Activated CD8-positive, alpha-beta memory T cell treated with anti-CD3 and anti-CD28 coated beads, Interleukin-2, amount 50 U/mL, for 48 hours (primary cell): ENCODE results near the gene DNM3.
"Not testable (repeated sequence)": the region's sequence is repeated elsewhere in the genome, so short reads cannot be mapped to it uniquely, and the experiment has no call there.

ENCODE experiments used
- DNase-seq: peaks from one replicate; pipeline ENCODE4 v3.0.0-alpha.2; 2020

DNM3 gene

DNA sequence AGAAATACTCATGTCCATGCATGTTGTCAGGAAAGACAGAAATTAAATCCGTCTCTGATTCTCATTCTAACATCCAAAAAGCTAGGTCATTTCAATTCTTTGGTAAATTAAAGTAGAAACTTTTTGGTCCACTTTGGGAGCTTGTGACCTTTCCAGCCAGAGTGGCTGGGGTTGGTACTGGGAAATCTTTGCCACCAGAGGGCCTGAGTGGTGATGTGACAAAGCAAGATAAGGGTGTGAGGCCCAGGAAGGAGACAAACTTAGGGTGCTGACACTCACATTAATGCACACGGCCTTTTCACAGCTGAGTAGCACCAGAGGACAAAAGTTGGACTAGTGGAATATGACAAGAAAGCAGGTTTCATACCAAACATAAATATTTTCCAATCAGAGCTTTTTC lies 144.3 kb downstream of the DNM3 start:
- DNase-seq, result no peak

DNA sequence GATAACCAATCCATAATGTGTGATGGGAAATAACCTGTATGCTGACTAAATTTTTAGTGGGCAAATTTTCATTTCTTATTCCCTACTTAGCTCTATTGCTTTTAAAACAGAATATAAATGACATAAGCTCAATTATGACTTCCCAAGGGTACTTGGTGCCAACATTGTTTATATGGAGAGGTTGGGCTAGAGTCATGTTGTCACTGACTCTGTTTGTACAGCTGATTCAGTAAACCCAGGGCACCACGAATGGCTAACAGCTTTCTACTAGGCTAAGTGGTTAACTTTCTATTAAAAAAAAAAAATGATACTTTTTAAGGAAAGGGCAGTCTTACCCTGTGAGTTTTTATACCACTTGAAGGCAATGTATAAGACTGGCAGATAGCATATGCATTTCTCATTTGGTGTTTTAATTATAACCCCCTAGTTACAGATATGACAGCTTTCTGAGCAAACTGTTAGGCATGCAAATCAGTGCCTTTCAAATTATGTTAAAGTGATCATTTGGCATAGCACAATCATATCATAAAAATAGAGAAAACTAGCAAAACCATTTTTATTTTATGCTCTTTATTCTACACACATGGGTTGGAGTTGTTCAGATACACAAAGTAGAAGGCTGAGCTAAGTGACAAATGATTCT lies 147.1 kb downstream of the DNM3 start:
- DNase-seq, result no peak

DNA sequence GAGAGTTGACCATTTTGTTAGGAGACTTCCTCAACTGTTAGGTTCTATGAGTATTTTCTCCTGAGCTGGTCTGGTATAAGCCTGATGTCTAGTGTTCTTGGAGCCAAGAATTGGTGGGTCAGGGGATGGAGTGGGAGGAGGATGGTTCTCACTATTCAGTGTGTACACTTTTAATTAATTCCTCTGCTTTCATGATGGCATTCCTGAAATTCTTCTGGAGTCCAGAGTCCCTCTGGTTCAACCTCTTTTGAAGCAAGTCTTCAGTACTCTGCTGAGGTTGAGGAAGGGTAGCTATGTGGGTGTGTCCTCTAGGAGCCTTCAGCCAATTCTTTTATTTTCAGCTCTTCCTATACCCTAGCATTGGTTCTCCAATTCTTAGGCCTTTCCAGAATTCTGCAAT lies 149.1 kb downstream of the DNM3 start:
- DNase-seq, result no peak

DNA sequence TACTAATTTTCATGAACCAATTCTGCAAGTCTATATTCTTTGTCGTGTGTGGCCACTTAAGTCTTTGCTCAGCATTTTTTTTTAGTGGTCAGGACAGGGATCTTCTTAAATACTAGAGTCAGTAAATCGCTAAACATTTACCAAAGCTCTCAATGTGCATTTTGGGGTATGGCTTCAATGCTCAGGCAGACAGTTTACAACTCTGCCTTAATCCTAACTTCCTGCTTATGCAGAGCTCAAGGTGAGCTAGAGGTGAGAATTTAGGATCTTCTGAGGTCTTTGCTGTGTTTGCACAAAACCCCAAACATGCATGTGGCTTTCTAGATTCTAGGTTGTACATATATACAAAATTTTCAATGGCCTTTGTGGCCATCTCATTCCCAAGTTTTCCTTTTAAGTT lies 153.0 kb downstream of the DNM3 start:
- no peak for DNase-seq

DNA sequence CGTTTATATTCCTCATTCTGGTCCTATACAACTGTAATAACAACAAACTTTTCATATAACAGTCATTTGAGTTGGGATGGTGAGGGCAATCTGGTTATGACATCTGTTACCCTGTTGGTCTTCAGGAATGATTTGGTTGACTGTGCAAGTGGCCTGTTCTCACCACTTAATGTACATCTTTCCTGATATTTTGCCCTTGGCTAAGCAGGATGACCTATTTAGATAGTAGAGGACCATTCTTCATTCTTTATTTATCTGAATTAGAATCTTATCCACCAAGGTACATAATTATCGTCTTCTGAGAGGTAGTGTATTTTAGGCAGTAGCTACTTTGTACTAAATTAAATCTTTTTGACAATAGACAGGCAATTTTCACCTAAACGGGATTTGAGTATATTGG lies 154.3 kb downstream of the DNM3 start:
- DNase-seq, result no peak

DNA sequence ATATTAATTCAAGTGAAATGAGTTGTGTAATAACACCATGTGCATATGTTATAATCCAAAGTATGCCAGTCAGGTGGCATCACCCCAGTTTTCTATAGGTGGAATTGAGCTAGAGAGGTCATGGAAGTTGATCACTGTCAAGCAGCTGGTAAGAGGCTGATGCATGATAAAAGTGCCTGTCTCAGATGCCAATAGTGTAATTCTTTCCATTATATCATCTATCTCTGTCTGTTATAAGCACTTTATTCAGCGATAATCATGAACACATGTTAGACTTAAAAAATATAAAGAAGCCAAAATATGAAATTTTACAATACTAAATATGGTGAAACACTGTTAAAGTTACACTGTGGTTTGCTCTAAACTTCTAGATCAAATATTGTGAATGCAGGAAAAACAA lies 156.6 kb downstream of the DNM3 start:
- no peak for DNase-seq

DNA sequence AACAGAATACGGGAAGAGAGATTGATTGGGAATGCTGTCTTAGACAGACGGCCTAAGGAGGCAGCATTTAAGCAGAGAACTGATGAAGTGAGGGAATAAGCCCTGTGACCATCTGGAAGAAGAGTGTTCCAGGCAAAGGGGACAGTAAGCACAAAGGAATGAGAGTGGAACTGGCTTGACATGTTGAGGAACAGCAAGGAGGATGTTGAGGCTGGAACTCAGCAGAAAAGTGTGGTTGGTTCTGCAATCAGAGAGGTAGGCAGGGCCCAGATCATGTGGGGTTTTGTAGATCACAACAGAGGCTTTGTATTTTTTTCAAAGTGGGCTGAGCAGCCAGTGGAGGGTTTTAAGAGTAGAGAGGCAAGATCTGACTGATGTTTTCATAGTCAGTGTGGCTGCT lies 157.4 kb downstream of the DNM3 start:
- no peak for DNase-seq

DNA sequence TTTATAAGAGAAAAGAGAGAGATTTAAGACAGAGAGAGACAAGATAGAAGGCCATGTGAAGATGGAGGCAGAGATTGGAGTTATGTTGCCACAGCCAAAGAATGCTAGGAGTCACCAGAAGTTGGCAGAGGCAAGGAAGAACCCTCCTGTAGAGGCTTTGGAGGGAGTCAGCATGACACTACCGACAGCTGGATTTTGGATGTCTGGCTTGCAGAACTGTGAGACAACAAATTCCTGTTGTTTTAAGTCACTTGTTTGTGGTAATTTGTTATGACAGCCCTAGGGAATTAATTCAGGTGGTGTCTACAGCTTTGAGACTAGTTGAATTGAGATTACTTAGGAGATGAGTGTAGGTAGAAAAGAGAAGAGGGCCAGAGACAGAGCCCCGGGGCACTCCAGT lies 158.5 kb downstream of the DNM3 start:
- DNase-seq, result no peak

DNA sequence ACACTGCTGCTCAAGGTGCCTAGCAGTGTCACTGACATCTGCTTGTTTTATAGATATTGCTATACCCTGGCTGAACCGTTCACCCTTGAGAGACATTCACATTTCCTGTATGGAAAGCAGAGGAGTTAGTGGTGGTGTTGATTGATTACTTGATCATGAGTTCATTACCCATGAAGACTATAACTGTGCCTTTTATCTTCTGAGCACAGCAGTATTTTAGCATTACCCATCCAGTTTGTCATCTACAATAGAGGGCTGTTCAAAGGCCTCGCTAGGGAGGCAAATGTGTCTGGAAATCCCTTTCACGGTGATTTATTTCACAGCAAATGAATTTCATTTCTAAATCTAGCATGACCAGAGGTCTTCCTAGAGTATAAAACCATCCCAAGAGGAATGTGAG lies 160.0 kb downstream of the DNM3 start:
- no peak for DNase-seq

DNA sequence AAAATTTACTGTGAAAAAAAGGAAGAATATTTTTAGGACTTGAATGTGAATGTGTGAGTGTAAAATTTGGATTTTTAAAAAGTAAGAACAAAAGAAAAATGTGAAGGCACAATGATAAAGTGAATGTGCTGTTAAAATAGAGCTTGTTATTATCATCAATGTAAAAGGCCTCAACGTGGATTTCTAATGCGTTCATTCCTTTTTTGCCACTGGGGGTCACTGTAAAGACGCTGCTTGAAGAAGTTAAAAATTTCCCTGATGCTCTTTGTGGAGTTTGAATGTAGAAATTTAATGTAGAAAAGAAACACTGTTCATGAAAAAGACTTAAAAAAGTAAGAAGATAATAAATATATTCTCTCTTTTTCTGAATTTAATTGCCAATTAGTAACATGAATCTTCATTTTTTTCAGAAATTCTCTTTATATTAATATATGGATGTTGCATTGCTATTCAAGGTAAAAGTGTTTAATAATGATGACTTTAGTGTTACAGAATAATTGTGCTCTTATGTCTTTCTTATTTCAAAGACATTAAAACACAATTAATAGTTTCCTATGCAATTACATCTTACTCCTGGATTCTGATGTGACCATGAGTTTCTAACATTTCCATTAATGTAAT lies 161.5 kb downstream of the DNM3 start:
- DNase-seq, result no peak

DNA sequence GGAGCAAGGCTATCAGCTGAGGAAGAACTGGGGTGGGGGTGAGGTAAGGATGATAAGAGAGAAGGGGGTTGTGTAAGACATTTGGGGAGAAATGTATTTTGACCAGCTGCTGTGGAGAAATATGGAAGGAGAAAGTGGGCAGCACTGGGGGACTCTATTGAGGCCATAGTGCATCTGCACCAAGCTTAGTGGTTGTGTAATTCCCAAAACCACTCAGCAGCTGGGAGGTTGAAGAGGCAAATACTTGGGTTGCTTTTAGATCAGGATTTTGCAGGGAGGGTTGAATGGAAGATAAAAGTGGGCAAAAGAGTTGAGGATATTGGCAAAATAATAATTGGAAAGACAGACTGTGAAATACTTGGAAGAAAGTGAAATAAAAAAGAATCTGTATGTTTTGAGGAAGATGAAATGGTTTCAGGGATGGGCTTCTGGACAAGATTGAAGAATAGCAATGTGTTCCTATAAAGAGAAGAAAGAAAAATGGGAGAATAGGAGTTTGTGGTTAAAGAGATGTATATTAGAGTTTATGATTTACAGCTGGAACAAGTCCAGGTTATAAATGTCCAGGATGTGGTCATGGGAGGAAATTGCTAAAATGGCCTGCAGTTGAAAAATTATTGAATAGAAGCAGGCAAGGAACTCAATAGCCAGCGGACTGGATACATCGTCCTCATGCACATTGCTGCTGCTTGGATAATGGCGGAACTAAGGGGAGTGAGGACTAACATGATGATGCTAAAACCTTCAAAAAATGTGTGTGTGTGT lies 162.7 kb downstream of the DNM3 start:
- DNase-seq, result no peak

DNA sequence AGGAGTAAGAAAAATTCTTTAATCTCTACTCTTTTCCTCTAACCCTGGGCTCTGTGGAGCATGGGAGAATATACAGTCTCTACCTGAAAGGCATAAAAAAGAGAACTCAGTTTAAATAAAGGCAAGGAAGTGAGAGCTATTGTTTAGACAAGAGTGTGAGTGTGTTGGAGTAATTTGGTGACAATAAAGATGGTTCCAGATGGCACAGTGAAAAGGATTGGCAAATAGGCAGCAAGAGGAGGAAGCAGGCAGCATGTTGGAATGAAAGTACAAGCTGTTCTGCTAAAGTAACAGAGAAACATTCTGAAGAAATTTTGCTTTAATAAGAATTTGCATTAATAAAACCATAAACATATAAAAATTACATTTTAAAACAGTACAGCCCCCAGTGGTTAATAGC lies 163.4 kb downstream of the DNM3 start:
- no peak for DNase-seq

DNA sequence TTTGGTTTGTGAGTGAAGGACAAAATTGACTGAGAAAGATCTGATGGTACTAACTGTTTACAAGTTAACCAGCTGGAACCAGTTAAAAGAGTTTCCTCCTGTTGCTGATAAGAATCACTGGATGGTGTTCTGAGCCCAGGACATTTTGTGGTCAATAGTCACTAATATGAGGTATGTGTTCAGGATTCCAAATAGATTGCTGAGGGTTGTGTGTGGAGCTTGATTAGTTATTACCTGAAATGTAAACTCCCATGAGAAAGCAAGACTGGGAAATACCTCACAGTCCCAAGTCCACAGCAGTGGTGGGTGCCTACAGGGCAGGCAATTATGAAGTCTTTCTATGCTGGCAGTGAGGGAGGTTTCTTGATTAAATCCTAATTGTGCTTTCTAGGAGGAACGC lies 164.6 kb downstream of the DNM3 start:
- DNase-seq, result no peak

DNA sequence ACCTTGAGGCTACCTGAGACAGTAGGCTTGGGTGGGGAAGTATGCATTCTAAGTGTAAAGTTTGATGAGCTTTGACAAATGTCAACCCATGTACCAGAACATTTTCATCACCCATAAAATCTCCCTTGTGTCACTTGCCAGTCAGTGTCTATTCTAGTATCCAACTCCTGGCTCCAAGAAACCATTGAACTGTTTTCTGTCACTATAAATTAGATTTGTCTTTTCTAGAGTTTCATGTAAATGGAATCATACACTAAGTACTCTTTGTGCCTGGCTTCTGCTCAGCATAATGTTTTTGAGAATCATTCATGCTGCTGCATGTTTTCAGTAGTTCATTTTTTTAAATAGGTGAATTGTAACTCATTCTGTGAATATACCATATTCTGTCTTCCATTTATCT lies 165.4 kb downstream of the DNM3 start:
- no peak for DNase-seq

DNA sequence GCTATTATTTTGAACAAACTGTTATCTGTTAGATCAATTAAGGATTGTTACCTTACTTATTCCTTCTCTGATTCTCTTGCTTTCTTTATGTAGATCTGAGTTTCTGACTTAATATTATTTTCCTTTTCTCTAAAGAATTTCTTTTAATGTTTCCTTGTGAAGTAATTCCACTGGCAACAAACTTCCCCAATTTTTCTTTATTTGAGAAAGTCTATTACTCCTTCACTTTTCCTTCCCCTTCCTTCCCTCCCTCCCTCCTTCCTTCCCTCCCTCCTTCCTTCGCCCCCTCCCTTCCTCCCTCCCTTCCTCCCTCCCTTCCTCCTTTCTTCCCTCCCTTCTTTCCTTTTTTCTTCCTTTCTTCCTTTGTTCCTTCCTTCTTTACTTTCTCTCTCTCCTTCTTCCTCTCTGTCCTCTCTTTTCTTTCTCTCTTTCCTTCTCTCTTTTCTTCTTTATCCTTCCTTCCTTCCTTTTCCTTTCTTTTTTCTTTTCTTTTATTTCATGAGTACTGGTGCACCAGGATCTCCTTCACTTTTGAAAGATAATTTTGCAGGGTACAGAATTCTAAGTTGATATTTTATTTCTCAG lies 177.5 kb downstream of the DNM3 start:
- DNase-seq, result no peak

DNA sequence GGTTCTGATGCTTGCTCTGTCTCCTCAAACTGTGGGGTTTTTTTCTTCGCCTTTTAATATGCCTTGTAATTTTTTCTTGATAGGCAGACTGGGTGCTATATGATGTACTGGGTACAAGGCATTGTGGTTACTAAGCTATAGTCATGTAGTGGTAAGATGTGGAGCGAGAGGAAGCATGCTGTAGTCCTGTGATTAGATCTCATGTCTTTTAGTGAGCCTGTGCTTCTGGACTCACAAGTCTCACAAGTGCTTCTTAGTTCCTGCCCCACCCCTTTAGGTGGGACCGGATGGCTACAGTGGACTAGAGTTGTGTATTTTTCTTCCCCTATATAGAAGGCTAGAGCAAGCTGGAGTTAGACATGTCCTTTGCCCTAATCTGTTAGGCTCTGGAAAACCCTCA lies 178.7 kb downstream of the DNM3 start:
- no peak for DNase-seq

DNA sequence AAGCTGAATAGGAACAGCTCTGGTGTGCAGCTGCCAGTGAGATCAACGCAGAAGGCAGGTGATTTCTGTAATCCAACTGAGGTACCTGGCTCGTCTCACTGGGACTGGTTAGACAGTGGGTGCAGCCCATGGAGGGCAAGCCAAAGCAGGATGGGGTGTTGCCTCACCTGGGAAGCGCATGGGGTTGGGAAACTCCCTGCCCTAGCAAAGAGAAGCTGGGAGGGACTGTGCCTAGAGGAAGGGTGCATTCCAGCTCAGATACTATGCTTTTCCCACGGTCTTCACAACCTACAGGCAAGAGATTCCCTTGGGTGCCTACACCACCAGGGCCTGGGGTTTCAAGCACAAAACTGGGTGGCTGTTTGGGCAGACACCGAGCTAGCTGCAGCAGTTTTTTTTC lies 183.2 kb downstream of the DNM3 start:
- no peak for DNase-seq

DNA sequence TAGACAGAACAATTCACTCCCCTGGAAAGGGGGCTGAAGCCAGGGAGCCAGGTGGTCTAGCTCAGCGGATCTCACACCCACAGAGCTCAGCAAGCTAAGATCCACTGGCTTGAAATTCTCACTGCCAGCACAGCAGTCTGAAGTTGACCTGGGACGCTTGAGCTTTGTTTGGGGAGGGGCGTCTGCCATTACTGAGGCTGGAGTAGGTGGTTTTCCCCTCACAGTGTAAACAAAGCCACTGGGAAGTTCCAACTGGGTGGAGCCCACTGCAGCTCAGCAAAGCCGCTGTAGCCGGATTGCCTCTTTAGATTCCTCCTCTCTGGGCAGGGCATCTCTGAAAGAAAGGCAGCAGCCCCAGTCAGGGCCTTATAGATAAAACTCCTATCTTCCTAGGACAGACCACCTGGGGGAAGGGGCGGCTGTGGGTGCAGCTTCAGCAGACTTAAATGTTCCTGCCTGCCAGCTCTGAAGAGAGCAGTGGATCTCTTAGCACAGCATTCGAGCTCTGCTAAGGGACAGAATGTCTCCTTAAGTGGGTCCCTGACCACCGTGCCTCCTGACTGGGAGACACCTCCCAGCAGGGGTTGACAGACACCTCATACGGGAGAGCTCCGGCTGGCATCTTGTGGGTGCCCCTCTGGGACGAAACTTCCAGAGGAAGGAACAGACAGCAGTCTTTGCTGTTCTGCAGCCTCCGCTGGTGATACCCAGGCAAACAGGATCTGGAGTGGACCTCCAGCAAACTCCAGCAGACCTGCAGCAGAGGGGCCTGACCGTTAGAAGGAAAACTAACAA lies 183.8 kb downstream of the DNM3 start:
- not testable (repeated sequence) for DNase-seq

DNA sequence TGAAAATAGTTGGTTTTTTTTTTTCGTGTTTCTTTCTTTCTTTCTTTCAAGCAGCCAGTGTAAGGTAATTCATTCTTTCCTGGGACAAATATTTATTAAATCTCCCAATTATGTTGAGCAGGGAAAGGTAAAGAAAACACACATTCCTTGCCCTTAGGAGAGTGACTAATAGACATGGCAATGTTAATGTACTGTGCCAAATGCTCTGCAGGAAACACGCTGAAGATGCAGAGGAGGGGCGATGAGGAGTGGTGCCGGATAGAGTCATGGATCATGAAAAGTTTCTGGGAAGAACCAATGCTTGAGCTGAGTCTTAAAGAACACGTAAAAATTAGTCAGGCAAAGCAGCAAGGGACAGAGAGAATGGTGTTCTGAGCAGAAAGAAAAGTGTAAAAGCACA lies 199.2 kb downstream of the DNM3 start:
- DNase-seq, result no peak

DNA sequence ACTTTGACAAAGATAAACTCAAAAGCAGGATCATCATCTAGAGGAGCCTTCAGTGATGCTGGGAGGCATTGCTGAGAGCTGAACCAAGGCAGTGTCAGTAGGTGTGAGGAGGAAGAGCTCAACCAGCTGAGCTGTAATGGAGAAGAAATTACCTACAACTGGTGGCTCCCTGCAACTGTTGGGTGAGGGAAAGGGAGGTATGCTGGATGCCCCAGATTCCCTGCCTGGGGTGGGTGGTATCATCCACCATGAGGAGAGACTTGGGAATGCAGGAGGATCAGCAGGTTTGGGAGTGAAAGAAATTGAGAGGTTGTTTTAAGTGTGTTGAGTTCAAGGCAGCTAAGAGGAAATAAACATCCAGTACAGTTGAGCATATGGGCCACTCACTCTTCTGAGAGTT lies 199.8 kb downstream of the DNM3 start:
- DNase-seq, result no peak

DNA sequence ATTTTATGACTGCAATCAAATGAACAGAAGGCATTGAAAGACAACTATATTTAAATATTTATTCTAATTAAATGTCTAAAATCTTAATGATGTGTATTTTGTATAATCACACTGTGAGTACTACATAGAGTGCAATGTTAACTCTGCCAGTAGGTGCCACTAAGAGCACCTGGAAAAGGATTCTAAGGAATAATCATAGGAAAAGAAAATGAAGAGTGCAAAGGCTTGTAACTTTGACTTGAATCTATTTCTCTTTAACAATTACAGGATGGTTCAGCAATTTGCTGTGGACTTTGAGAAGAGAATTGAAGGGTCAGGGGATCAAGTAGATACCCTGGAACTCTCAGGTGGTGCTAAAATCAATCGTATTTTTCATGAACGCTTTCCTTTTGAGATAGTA lies 200.4 kb downstream of the DNM3 start:
- DNase-seq, result no peak

DNA sequence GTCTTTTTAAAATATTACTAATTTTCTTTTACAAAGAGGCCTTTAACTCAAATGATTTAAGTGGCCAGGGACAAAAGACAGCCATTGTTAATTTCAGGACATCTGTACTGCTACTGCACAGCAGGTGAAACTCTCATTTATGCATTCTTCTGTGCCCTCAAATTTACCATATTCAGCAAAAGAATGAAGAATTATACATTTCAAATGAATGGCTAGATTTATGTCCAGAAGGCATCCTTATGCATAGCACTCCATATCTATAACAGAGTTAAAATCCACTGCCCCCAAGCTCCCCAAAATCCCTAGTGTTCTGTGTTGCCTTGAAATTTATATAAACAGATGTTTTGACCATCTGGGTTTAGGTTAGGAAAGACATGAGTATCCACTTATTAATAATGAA lies 202.6 kb downstream of the DNM3 start:
- no peak for DNase-seq

DNA sequence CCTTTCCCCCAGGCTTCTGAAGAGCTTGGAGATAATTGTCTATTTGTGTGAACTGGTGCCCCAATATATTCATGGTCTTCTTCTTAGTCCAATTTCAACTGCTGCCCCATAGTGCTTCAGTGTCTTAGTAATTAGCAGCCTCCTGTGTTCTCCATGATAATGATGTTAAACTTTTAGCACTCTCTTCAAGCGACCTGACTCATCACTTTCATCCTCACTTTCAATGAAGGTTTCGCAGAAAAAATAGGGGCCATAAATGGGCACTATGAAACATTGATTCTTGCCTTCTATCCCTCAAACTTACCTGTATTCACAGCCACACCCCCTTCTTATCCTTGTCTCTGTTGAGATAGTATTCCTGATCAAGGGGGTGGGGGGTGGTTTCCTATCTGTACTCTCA lies 210.6 kb downstream of the DNM3 start:
- DNase-seq, result no peak
